ENCODE data around the gene GFER. TPM values are rescaled to one million over a fixed set of nuclear protein-coding genes. Genes with fewer than 3 reads are reported as not detected.
A peak's percentile ranks its signal among the peaks of the same experiment; 100 is the strongest.

GFER gene
- total and polyA plus RNA-seq, 2 of the 8 experiments (the other 6 are each of a cell fraction or from before 2014, with no cell fraction given), result 17.7 to 37.9 TPM

DNA sequence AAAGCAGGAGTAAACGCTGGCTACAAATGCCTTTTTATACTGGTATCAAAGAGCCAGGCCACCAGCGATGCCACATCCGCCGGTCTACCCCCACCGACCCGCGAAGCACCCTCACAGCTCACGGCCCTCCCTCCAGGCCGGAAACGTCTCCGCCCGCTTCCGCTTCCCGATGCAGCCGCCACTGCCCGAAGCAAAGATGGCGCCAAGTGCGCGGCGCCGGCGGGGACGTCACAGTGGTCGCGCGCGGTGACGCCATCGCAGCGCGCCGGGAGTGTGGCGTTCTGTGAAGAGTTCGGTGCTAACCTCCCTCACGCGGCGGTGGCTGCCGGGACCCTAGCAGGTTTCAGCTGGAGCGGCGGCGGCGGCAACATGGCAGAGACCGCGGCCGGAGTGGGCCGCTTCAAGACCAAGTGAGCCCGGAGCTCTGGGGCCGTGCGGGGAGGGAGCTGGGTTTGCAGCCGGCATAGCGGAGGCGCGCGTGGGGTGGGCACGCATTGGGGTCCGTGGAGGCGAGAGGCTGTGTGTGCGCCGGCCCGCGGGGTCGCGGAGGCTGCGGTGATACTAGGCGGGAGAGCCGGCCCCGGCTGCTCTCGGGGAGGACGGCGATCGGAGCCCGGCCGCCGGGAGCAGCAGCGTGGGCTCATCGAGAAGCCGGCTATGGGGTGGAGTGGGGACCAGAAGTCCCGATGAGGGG lies 12.1 kb upstream of the GFER start, which contains the start of gene TBL3:
Gene TBL3, plus strand, starts transcription at position 258 of the 694 bp plus-strand sequence. Its CDS starts 112 bp downstream, at position 370.
- H3K23ac ChIP-seq (ENCODE audit: insufficient read length), result no peak within 1 kb of the TSS
- peaks cover 2 to 21% of the 10 kb centered on the region in 2 experiments for H4K20me1 ChIP-seq (replicated peaks in 1 of 2; ENCODE audit: control insufficient read depth in 1 of 2, insufficient read depth in 2 of 2, low read length in 2 of 2)
- H2BK120ac ChIP-seq (replicated peaks; ENCODE audit: low read depth, low read length), result peak within 1 kb of the TSS; percentile 87
- peak within 1 kb of the TSS; percentile 95 for H2BK5ac ChIP-seq (ENCODE audit: low read depth, low read length)
- no peak within 1 kb of the TSS for H2BK15ac ChIP-seq (ENCODE audit: low read length)
- peaks cover 3 to 16% of the 10 kb centered on the region in 2 experiments; a peak in 2 of 4 replicates for H3K79me2 ChIP-seq (ENCODE audit: control insufficient read depth in 1 of 2, insufficient read depth in 2 of 2, low read length in 2 of 2)
- peak within 1 kb of the TSS; percentile 44; the same call in 1 of the 2 replicates for H3K27ac ChIP-seq (ENCODE audit: low read depth, low read length)
- peak within 1 kb of the TSS; percentile 97 for H3K56ac ChIP-seq (replicated peaks; ENCODE audit: insufficient read length, low read depth, low read length)
- peaks cover 0 to 6% (median 5%) of the 10 kb centered on the region in 4 experiments; a peak in 5 of 7 replicates for H3K4me1 ChIP-seq (replicated peaks in 1 of 4; ENCODE audit: control insufficient read depth in 3 of 4, insufficient read depth in 4 of 4, low read length in 3 of 4)
- peak within 1 kb of the TSS; percentile 95 for H3K4me2 ChIP-seq (ENCODE audit: insufficient read depth in 1 of 2, low read depth in 2 of 2, low read length in 2 of 2)
- peak within 1 kb of the TSS; percentile 78 to 90 (median 84) for H3K9ac ChIP-seq (replicated peaks in 1 of 4; ENCODE audit: extremely low read depth in 1 of 4, low read depth in 3 of 4, low read length in 3 of 4)
- H3K36me3 ChIP-seq (ENCODE audit: control insufficient read depth in 2 of 4, insufficient read depth in 4 of 4, low read length in 3 of 4), result peaks cover 10 to 23% (median 18%) of the 10 kb centered on the region in 4 experiments; a peak in 7 of 8 replicates
- WGBS, 2 experiments (ENCODE audit: extremely low coverage in 1 of 2, insufficient coverage in 1 of 2, insufficient read length in 1 of 2, insufficient replicate concordance in 2 of 2, low coverage in 1 of 2, low lambda C conversion rate in 2 of 2, missing lambda C conversion rate in 1 of 2), result 2% methylated on average over 59 of the region's 78 CpGs; no CpG with 5 or more reads in 1 of the 2 experiments
- peak within 1 kb of the TSS; percentile 99 for H3K18ac ChIP-seq (ENCODE audit: extremely low read depth, low read length)
- ChIA-PET POLR2A (ENCODE audit: partially characterized antibody) (interaction anchor here (0.9 to 17.4 kb wide), 10 partner anchors 11 to 984 kb away, joined by 3 to 736 read pairs (median 5); partner anchors contain the start of genes EME2, GFER, MRPS34 and NDUFB10), CTCF (ENCODE audit: partially characterized antibody) (interaction anchor here (0.8 to 2.1 kb wide), 5 partner anchors 12 to 48 kb away, joined by 3 to 8 read pairs (median 5); partner anchors contain the start of gene NDUFB10)
- peak within 1 kb of the TSS; percentile 43; the same call in 1 of the 2 replicates for H2BK20ac ChIP-seq (ENCODE audit: low read length)
- no peak within 1 kb of the TSS for H2AK5ac ChIP-seq (ENCODE audit: low read depth, low read length)
- peak within 1 kb of the TSS; percentile 6 for H3K4ac ChIP-seq (replicated peaks; ENCODE audit: insufficient read length, low read depth, low read length)
- H3K27me3 ChIP-seq (replicated peaks in 1 of 4; ENCODE audit: control insufficient read depth in 3 of 4, extremely low read depth in 1 of 4, insufficient read depth in 3 of 4, low read length in 3 of 4), result no peaks in the 10 kb centered on the region
- H4K91ac ChIP-seq (replicated peaks; ENCODE audit: insufficient read length, low read length), result peak within 1 kb of the TSS; percentile 95
- no peaks in the 10 kb centered on the region for H3K9me3 ChIP-seq (ENCODE audit: insufficient read depth in 2 of 2, low read depth in 1 of 2, low read length in 1 of 2)
- H3K4me3 ChIP-seq (ENCODE audit: extremely low read depth in 1 of 4, insufficient read depth in 2 of 4, low read depth in 3 of 4, low read length in 4 of 4), result peak within 1 kb of the TSS; percentile 83 to 93 (median 89)
- FAIRE-seq (no peak), DNase-seq (ENCODE audit: low read depth in 1 of 2, low spot score in 2 of 2) (peak; percentile 82 to 99)
- H4K5ac ChIP-seq (ENCODE audit: insufficient read length, low read depth, low read length), result peak within 1 kb of the TSS; percentile 86
- H3K79me1 ChIP-seq (ENCODE audit: low read depth, low read length), result peaks cover 12% of the 10 kb centered on the region; the same call in 1 of the 2 replicates
- H3K14ac ChIP-seq (ENCODE audit: insufficient read length), result no peak within 1 kb of the TSS
- H2BK12ac ChIP-seq (ENCODE audit: low read depth, low read length), result peak within 1 kb of the TSS; percentile 95; the same call in 1 of the 2 replicates
- peak within 1 kb of the TSS; percentile 95 for H4K8ac ChIP-seq (ENCODE audit: extremely low read depth, insufficient read depth, low read length)
- H3K23me2 ChIP-seq (ENCODE audit: low read depth, low read length), result peaks cover 8% of the 10 kb centered on the region
- peak within 1 kb of the TSS; percentile 54 for H2AFZ ChIP-seq (ENCODE audit: low read length)
- TF ChIP-seq SAP30 (IDR thresholded peaks at IDR 0.05; ENCODE audit: insufficient read depth, insufficient replicate concordance, low read length) (no peak), FOSL1 (IDR thresholded peaks at IDR 0.05; ENCODE audit: insufficient read depth, low read depth, low read length) (no peak), ASH2L (IDR thresholded peaks at IDR 0.05; ENCODE audit: low read length) (peak; percentile 90), BRCA1 (IDR thresholded peaks at IDR 0.05; ENCODE audit: low read depth, low read length) (peak; percentile 65; the same call in 1 of the 2 replicates), POLR2AphosphoS5 (IDR thresholded peaks at IDR 0.05; ENCODE audit: low read depth, low read length) (peak; percentile 90), SP4 (IDR thresholded peaks at IDR 0.05; ENCODE audit: low read length) (no peak), CHD1 (IDR thresholded peaks at IDR 0.05; ENCODE audit: low read depth, low read length) (no peak), YY1 (IDR thresholded peaks at IDR 0.05; ENCODE audit: low read depth, low read length) (peak; percentile 100), PHF8 (conservative IDR thresholded peaks at IDR 0.05; ENCODE audit: low read depth, low read length) (peak; percentile 82), RBBP5 (IDR thresholded peaks at IDR 0.05; ENCODE audit: borderline replicate concordance, low read depth, low read length) (peak; percentile 96; the same call in 1 of the 2 replicates), TAF1 (IDR thresholded peaks at IDR 0.05; ENCODE audit: low read depth, low read length) (peak; percentile 86)
- TF ChIP-seq, protein P1, sequence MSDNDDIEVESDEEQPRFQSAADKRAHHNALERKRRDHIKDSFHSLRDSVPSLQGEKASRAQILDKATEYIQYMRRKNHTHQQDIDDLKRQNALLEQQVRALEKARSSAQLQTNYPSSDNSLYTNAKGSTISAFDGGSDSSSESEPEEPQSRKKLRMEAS (IDR thresholded peaks at IDR 0.05), result peak; percentile 84
